GM21529 (cell line): ENCODE results near the gene IL18.
A peak's percentile ranks its signal among the peaks of the same experiment; 100 is the strongest.
"Not testable (repeated sequence)": the region's sequence is repeated elsewhere in the genome, so short reads cannot be mapped to it uniquely, and the experiment has no call there.

Experiments used
- ATAC-seq: cut with Tn5 transposase; IDR thresholded peaks from one replicate; pipeline ENCODE4 v1.9.1; 2021; ENCODE audit not compliant: unreplicated experiment

The IL18 gene

DNA sequence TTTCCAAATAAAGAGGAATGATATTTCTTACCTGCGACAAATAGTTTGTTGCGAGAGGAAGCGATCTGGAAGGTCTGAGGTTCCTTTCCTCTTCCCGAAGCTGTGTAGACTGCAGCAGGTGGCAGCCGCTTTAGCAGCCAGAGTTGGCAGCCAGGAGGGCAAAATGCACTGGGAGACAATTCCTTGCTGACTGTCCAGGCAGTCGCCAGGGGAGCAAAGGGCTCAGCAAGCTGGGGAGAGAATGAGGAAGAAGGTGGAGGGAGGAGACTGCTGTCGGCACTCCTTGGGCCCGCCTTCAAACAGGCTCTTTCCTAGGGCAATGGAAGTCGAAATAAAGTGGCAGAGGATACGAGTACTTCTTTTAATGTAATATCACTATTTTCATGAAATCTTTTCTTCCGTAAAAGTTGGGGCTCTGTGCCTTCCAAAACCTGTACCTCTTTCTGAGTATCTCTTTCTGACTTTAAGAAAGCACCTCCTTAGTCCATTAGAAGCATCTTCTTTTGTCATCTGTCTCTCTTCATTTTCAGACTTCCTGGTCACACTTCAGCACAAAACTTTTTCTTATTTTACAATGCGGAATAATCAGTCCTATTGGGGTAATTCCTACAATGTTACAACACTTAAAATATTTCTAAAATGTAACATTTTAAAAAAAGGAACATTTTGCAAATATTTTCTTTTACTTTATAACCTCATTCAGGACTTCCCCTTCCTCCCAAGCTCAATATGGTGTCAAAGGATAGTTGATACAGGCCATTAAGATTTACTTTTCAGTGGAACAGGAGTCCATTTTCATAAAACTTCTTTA, at the start of gene IL18:
Gene IL18, minus strand, starts transcription at position 220 of the 811 bp plus-strand sequence. CDS start 9,041 bp downstream, outside the sequence.
- no peak for ATAC-seq

GRCh38 chr11:112212710-112213109, 48.8 kb upstream of the IL18 start:
- ATAC-seq, result no peak

- no peak for ATAC-seq
Measured at GRCh38 chr11:112212290-112212689, 48.4 kb upstream of the IL18 start.

GRCh38 chr11:112211536-112211935, 47.6 kb upstream of the IL18 start:
- ATAC-seq, result no peak

GRCh38 chr11:112210890-112211289, 47.0 kb upstream of the IL18 start:
- no peak for ATAC-seq

- no peak for ATAC-seq
Measured at GRCh38 chr11:112206071-112206470, 42.2 kb upstream of the IL18 start.

DNA sequence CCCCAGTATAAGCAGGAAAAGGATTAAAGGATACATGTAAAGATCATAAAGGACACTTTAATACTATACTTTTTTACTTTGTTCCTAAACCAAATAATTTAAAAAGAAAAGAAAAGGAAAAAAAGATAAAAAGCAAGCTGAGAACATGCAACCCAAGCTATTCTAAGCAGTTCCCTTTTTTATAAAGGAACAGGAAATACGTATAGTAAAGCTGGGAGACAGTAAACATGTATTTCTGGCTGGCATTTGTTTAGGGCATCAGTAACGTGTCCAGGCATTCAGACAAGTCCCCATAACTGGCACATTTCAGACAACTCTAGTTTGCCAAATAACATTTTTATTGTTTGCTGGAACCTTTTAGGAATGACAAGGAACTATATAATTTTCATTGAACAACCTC, 36.4 kb upstream of the IL18 start:
- ATAC-seq, result no peak

DNA sequence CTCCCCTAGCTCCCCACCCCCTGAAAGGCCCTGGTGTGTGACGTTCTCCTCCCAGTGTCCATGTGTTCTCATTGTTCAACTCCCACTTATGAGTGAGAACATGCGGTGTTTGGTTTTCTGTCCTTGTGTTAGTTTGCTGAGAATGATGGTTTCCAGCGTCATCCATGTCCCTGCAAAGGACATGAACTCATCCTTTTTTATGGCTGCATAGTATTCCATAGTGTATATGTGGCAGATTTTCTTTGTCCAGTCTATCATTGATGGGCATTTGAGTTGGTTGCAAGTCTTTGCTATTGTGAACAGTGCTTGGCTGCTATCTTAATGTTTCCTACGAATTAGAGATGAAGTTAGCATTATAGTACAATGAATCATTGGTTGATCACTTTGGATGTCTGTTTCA, 35.2 kb upstream of the IL18 start:
- not testable (repeated sequence) for ATAC-seq

- ATAC-seq, result no peak
Measured at GRCh38 chr11:112196519-112197087, 32.7 kb upstream of the IL18 start.

- ATAC-seq, result no peak
Measured at GRCh38 chr11:112195951-112196351, 32.1 kb upstream of the IL18 start.

DNA sequence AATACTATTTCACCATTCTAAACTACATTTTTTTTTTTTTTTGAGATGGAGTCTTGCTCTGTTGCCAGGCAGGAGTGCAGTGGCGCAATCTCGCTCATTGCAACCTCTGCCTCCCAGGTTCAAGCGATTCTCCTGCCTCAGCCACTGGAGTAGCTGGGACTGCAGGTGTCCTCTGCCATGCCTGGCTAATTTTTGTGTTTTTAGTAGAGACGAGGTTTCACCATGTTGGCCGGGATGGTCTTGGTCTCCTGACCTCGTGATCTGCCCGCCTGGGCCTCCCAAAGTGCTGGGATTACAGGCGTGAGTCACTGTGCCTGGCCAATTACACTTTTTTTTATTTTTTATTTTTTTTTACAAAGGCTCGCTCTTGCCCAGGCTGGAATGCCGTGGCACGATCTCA, 31.2 kb upstream of the IL18 start:
- not testable (repeated sequence) for ATAC-seq

DNA sequence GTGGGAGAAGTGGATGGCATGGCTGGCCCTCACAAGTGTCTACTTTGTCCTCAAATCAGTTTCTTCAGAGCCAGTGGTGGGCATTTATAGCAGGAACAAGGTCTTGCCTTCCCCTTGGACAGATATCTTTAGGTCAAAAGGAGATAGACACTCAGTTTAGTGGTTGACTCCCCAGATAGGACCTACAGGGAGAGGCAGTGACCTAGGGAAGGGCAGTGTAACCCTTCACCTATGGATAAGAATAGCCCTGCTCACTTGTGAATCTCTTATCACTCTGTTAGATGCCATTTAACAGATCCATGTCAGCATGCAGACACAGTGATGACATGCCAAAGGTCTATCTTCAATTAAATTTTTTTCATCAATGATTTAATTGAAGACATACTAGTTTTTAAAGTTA, 22.4 kb upstream of the IL18 start:
- ATAC-seq, result no peak

GRCh38 chr11:112185883-112186282, 22.0 kb upstream of the IL18 start:
- no peak for ATAC-seq

DNA sequence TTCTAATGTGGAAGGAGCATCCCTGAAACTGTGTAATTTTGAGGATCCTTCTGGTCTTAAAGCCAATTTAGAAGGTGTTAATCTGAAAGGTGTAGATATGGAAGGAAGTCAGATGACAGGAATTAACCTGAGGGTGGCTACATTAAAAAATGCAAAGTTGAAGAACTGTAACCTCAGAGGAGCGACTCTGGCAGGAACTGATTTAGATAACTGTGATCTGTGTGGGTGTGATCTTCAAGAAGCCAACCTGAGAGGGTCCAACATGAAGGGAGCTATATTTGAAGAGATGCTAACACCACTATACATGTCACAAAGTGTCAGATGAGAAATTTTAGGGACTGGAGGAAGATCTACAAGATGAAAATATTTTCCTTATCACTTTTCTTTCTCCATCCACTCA, 19.0 kb upstream of the IL18 start:
- no peak for ATAC-seq

- peak; percentile 67 for ATAC-seq
Measured at GRCh38 chr11:112179601-112180000, 15.7 kb upstream of the IL18 start.

GRCh38 chr11:112178936-112179335, 15.0 kb upstream of the IL18 start:
- no peak for ATAC-seq

- ATAC-seq, result no peak
Measured at GRCh38 chr11:112178428-112178827, 14.5 kb upstream of the IL18 start.

DNA sequence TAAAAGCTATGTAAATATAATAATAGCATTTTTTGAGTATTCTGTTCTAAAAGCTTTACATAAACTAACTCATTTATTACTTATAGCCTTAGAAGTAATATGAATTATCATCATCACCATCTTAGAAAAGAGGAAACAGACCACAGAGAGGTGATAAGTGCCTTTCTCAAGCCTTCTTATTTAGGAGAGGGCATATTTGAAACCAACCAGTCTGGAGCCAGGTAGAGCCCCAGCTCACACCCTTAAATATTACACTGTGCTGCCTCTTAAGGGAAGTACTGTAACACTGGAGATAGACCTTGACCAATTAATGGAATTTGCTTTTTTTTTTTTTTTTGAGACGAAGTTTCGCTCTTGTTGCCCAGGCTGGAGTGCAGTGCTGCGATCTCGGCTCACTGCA, 13.7 kb upstream of the IL18 start:
- ATAC-seq, result no peak

DNA sequence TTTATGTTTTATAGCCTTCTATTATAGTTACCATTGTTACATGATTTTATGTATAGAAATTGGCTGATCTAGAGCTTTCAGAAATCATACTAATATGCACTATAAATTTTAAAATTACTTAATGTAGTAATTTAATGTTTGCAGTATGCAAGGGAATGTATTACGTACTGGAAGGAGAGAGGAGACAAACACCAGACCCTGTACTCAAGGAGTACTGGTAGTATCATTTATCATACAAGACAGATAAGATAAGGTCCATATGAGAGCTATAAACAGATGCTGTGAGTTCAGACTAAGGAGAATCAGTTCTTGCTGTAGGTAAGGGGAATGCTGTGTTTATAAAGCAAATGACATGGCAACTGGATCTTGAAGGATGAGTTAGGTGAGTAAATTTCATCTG, 12.2 kb upstream of the IL18 start:
- ATAC-seq, result no peak

- ATAC-seq, result no peak
Measured at GRCh38 chr11:112175599-112175952, 11.7 kb upstream of the IL18 start.

- ATAC-seq, result peak; percentile 56
Measured at GRCh38 chr11:112174789-112175598, 11.1 kb upstream of the IL18 start, which contains the start of gene BCO2. TSS of gene BCO2 (plus strand) at chr11:112175512. CDS start at chr11:112175602, 90 bp downstream.

DNA sequence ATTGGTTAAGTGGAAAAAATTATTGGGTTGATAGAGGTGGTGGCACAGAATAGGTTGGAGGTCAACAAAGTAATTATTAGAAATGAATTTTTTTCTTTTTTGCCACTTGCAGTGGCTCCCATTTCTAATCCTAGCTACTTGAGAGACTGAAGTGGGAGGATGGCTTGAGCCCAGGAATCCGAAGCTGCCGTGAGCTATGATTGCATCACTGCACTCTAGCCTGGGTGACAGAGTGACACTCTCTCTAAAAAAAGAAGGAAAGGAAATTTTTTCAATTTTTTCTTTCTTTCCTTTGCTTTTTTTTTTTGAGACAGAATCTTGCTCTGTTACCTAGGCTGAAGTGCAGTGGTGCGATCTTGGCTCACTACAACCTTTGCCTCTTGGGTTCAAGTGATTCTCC, 9.3 kb upstream of the IL18 start:
- no peak for ATAC-seq
